Heart left ventricle (tissue), 16 donors: ENCODE results near the gene FCRL1. TPM values are rescaled to one million over a fixed set of nuclear protein-coding genes. Genes with fewer than 3 reads are reported as not detected.

Experiments
- ATAC-seq, 4 donors: fragments of 200-7000 bp; cut with Tn5 transposase; one replicate each; pipeline ENCODE4 v1.9.1; 2020 to 2022; ENCODE audit warnings: moderate library complexity in 4 of 4, mild to moderate bottlenecking in 3 of 4, moderate number of reproducible peaks in 1 of 4
- DNase-seq, 5 donors: peaks; one replicate each; pipeline ENCODE4 v3.0.0-alpha.2; 2020
- H3K27ac ChIP-seq, 12 donors: fragments of 200-600 bp; sonication (generic) in 4 of 12; one replicate each; pipeline versions ENCODE4 v1.5.0 to v1.8.0; 2016 to 2022; ENCODE audit warnings: mild to moderate bottlenecking in 2 of 12
- H3K27me3 ChIP-seq, 9 donors: fragments of 200-600 bp; sonication (generic) in 2 of 9; one replicate each; pipeline versions ENCODE4 v1.5.1 to v1.8.0; 2016 to 2022; ENCODE audit warnings: mild to moderate bottlenecking in 3 of 9
- H3K36me3 ChIP-seq, 9 donors: fragments of 200-600 bp; sonication (generic) in 2 of 9; one replicate each; pipeline versions ENCODE4 v1.5.0 to v1.8.0; 2018 to 2022; ENCODE audit warnings: mild to moderate bottlenecking in 2 of 9
- H3K4me1 ChIP-seq, 12 donors: fragments of 200-600 bp; sonication (generic) in 4 of 12; one replicate each; pipeline versions ENCODE4 v1.5.0 to v1.8.0; 2016 to 2022; ENCODE audit warnings: mild to moderate bottlenecking in 3 of 12
- H3K4me3 ChIP-seq, 12 donors: fragments of 200-600 bp; sonication (generic) in 4 of 12; one replicate each; pipeline versions ENCODE4 v1.5.0 to v1.8.0; 2017 to 2022; ENCODE audit warnings: mild to moderate bottlenecking in 9 of 12, moderate library complexity in 4 of 12
- H3K9me3 ChIP-seq, 12 donors: fragments of 200-600 bp; sonication (generic) in 4 of 12; one replicate each; pipeline versions ENCODE4 v1.5.0 to v1.8.0; 2016 to 2022; ENCODE audit warnings: mild to moderate bottlenecking in 1 of 12
- CTCF ChIP-seq, 12 donors: fragments of 200-600 bp; sonication (generic) in 4 of 12; IDR thresholded peaks; one replicate each; pipeline versions ENCODE4 v1.5.0 to v1.8.0; 2018 to 2022; ENCODE audit warnings: antibody characterized with exemption in 12 of 12, mild to moderate bottlenecking in 5 of 12
- POLR2A ChIP-seq, 2 donors: fragments of 450-650 bp; IDR thresholded peaks; one replicate each; pipeline ENCODE4 v1.6.1; 2017; ENCODE audit warnings: antibody characterized with exemption in 2 of 2, mild to moderate bottlenecking in 2 of 2, moderate library complexity in 2 of 2
- WGBS, 4 donors: extraction: QIAGEN DNeasy Blood & Tissue Kit in 2 of 4; methylation state at CpG; one replicate each; pipeline versions ENCODE4 v1.1.5 to v1.1.7; 2013 to 2018; 5-methylcytosine and 5-hydroxymethylcytosine counted together
- intact Hi-C, 10 donors: fragments of 100-400 bp; cut with DNase I; formaldehyde crosslinking; loops; one replicate each; pipeline versions ENCODE4 v1.11.1 to v1.14.2; 2022
- polyA plus RNA-seq, 2 donors: library from polyadenylated mRNA; stranded (reverse); fragments of 200-250 nt; gene quantifications; one replicate each; pipeline ENCODE4 v1.2.3, GENCODE V29; 2013
- total RNA-seq, 9 donors: library from RNA; depleted of rRNA in 2 of 9; stranded (reverse); fragments of >200 nt in 2 of 9; fragmentation: NEBNext Ultra II Directional in 3 of 9; extraction: Animal tissue kit (Norgen Biotek cat#: 25700) in 3 of 9; gene quantifications; one replicate each; pipeline versions ENCODE4 v1.1.0 to v1.2.4, GENCODE V29; 2016 to 2023
- donor health status: ischemic (EF 13 %, LVEDD 7.1; RV severe dilation, severe dysfunction).
- donor health status: healthy with polysubstance abuse.
- donor health status: DM: no; HTN: yes; CAD: no.
- donor health status: DM: no; HTN: no; CAD: no.
- donor health status: ischemic (EF 25% LVEDD 6.9; RV normal size, moderate dysfunction).
- donor health status: ischemic (EF 25% LVEDD 5.7; RV mildly dilated, moderate dysfunction).
- donor health status: healthy.
- donor health status: DM: yes; HTN: yes; CAD: no.
- donor health status: ischemic (EF 35%, LVEDD 5.7; RV mildly dilated, moderate dysfunction).
- donor health status: nonischemic (EF 11% LVEDD 7.7; RV severe dilation, severe dysfunction).
- donor health status: DM: yes; HTN: yes; CAD: no.
- donor health status: PGD.
- donor health status: ischemic (EF 29% LVEDD 5.4; RV normal size, mild dysfunction).
- donor health status: nonischemic (EF 23%, LVEDD 6.1; RV moderate dilation, normal function).

The FCRL1 gene
- total and polyA plus RNA-seq, 11 donors = 0.04 to 0.35 TPM; not detected in 9

- Histone ChIP-seq H3K4me3 (no peak overlapping the region), H3K36me3 (no peaks in the 10 kb centered on the region), H3K27ac (no peak overlapping the region), H3K4me1 (peaks cover 0 to 5% (median 0%) of the 10 kb centered on the region in 12 donors), H3K9me3 (no peaks in the 10 kb centered on the region), H3K27me3 (peaks cover 0 to 4% (median 0%) of the 10 kb centered on the region in 9 donors)
- intact Hi-C loops = no loop called here
- no peak for ATAC-seq
- no peak for DNase-seq
- WGBS, 4 donors = 69 to 74% (median 72%) methylated on average over 8 of the region's 8 CpGs
- TF ChIP-seq CTCF (IDR thresholded peaks at IDR 0.05) (no peak), POLR2A (IDR thresholded peaks at IDR 0.05) (no peak)
Measured at GRCh38 chr1:157771661-157772425, 48.1 kb downstream of the FCRL1 start.

GRCh38 chr1:157770442-157771043 lies 49.4 kb downstream of the FCRL1 start:
- Histone ChIP-seq H3K4me3 (no peak overlapping the region), H3K4me1 (peaks cover 0 to 5% (median 0%) of the 10 kb centered on the region in 12 donors), H3K36me3 (no peaks in the 10 kb centered on the region), H3K27me3 (peaks cover 0 to 4% (median 0%) of the 10 kb centered on the region in 9 donors), H3K9me3 (no peaks in the 10 kb centered on the region), H3K27ac (no peak overlapping the region)
- ATAC-seq (no peak), DNase-seq (no peak)
- intact Hi-C loops = no loop called here
- TF ChIP-seq POLR2A (IDR thresholded peaks at IDR 0.05) (no peak), CTCF (IDR thresholded peaks at IDR 0.05) (no peak)
- WGBS, 4 donors = 37 to 50% (median 43%) methylated on average over 9 of the region's 9 CpGs

DNA sequence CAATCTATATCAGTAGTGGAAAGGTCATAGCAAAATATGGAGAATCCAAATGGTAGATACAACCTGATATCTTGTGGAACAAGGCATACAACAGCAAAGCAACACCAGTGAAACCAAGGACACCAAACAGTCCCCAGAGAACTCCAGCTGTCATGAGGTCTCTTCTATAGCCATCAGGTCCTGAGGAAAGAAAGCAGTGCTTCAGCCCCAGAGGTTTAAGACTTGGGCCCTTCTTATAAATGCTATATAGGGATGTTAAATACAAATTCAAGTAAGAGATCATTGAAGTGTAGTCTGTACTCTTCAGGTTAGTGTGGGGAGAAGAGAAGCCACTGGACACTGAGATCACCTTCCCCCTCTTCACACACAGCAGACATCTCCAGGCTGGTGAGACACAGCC lies 53.1 kb downstream of the FCRL1 start:
- H3K4me1 ChIP-seq = no peaks in the 10 kb centered on the region
- H3K9me3 ChIP-seq = no peaks in the 10 kb centered on the region
- no peaks in the 10 kb centered on the region for H3K36me3 ChIP-seq
- TF ChIP-seq CTCF (IDR thresholded peaks at IDR 0.05) = no peak
- H3K4me3 ChIP-seq = no peak overlapping the region
- no peak overlapping the region for H3K27ac ChIP-seq
- ATAC-seq (no peak), DNase-seq (no peak)
- intact Hi-C loops = no loop called here
- H3K27me3 ChIP-seq = no peaks in the 10 kb centered on the region

DNA sequence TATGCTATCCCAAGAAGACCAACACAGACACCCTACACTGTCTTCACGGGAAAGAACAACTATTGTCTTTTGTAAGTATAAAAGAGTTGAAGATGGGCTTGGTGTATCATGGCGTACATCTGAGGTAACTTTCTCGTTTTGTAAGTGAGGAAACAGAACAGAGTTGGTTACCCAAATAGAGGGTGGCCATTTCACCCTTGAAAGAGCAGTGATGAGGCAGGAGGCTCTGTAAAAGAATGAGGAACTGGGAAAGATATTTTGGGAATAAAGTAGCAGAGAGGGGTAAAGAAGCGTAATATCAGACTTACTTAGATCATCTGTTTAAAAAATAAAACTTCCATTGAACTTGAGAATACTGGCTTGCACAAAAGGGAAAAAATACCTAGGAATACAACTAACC lies 61.9 kb downstream of the FCRL1 start:
- intact Hi-C loops = no loop called here
- Histone ChIP-seq H3K27ac (no peak overlapping the region), H3K4me1 (no peaks in the 10 kb centered on the region), H3K36me3 (no peaks in the 10 kb centered on the region), H3K27me3 (no peaks in the 10 kb centered on the region), H3K4me3 (no peak overlapping the region), H3K9me3 (peaks cover 0 to 16% (median 0%) of the 10 kb centered on the region in 12 donors)
- no peak for TF ChIP-seq CTCF (IDR thresholded peaks at IDR 0.05)
- no peak for TF ChIP-seq POLR2A (IDR thresholded peaks at IDR 0.05)
- WGBS, 4 donors = 83 to 86% (median 85%) methylated on average over 4 of the region's 4 CpGs
- no peak for ATAC-seq
- DNase-seq = no peak
